Epithelial cell of esophagus (primary cell): ENCODE results near the gene RBKS.

Experiments used
- DNase-seq: peaks from one replicate; pipeline ENCODE4 v3.0.0; 2010; ENCODE audit warnings: low read depth
- H3K4me3 ChIP-seq: 2 replicates; pipeline ENCODE4 v1.5.1; 2011; ENCODE audit warnings: mild to moderate bottlenecking, low read length, control low read depth
- CTCF ChIP-seq: IDR thresholded peaks from 2 replicates; pipeline ENCODE4 v1.5.1; 2011; ENCODE audit warnings: low read depth, mild to moderate bottlenecking, low read length, control low read depth, inconsistent platforms; ENCODE audit not compliant: insufficient read depth; ENCODE audit errors: missing control alignments

Gene RBKS

DNA sequence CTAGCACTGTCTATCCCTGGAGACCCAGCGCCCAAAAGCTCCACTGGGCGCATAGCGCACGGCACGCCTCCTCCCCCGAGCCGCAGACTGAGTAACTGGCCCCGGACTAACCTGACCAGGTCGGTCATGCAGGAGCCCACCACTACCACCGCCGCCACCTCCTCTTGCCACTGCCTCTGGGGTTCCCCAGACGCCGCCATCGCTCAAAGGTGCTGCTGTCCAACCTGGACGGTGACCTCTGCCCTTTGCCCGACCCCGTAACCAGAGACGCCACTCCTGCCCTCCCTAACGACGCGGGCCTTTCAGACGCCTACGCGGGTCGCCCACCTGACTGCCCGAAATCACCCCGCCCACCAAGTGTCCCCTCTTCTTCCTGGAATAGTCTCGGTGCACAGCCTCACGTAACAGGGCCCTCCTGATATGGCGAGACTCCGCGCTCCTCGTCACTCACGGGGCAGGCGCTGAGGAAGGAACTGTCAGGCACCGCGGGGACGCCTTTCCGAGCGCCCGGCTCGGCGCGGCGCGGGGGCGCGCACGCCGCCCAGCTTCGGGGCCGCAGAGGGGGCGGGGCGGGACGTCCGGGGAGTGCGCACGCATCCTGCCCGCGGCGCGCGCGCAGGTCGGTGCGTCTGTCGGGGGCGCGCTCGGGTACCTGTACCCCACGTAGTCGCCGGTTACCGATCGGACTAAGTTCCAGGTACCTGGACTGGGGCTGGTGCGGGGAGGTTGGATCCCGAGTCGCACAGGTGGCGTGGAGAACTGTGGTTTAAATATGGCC, at the start of gene RBKS, which contains the start of gene BABAM2:
TSS of gene RBKS (minus strand) at position 242 of the 778 bp plus-strand sequence. CDS start at position 200, 42 bp downstream.
TSS of gene BABAM2 (plus strand) at position 584 of the 778 bp plus-strand sequence. CDS start 3,828 bp downstream, outside the sequence.
- peak; percentile 90 for DNase-seq
- H3K4me3 ChIP-seq: peak within 1 kb of the TSS; percentile 95
- TF ChIP-seq CTCF: no peak

GRCh38 chr2:27935026-27935425, 44.8 kb upstream of the RBKS start:
- no peak overlapping the region for H3K4me3 ChIP-seq
- TF ChIP-seq CTCF: no peak
- DNase-seq: no peak

- DNase-seq: peak; percentile 93
- TF ChIP-seq CTCF: no peak
These were observed 42.2 kb upstream of the RBKS start for GRCh38 chr2:27932396-27932795.

GRCh38 chr2:27931361-27931950, 41.3 kb upstream of the RBKS start:
- TF ChIP-seq CTCF: no peak
- H3K4me3 ChIP-seq: no peak overlapping the region
- no peak for DNase-seq

More at GRCh38 chr2:27932396-27932795, 42.2 kb upstream of the RBKS start:
- H3K4me3 ChIP-seq: no peak overlapping the region

DNA sequence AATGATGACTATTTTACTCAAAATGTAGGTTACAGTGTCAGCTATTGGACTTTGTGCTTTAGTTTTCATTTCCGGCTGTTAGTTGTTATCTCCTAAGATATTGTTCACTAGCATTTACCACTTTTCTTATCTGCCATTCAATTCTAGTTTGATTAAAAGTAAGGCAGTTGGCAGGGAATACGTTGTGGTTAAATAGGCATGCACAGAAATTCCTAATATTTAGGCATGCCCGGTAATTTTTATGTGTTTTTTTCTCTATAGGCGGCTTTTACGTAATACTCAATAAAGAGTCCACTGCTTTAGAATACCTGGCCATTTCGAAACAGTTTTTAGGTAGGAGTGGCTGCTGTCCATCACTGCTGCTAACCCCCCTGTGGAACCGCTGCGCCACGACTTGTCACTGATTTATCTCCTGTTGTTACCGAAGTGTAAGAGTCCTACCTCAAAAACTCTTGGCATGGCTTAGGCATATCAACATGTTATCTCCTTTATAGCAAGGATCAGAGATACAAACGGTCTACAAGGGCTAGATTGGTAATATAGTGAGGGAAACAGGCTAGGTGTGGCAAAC, 39.8 kb upstream of the RBKS start:
- no peak for TF ChIP-seq CTCF
- no peak overlapping the region for H3K4me3 ChIP-seq
- DNase-seq: no peak

- TF ChIP-seq CTCF: no peak
- no peak for DNase-seq
- no peak overlapping the region for H3K4me3 ChIP-seq
These were observed 35.7 kb upstream of the RBKS start for GRCh38 chr2:27925766-27926472.
